Neural progenitor cell (in vitro differentiated cells): Measurements from ENCODE around the gene OTOGL. TPM values are rescaled to one million over a fixed set of nuclear protein-coding genes. Genes with fewer than 3 reads are reported as not detected.

Source experiments
- DNase-seq: peaks from one replicate; pipeline ENCODE4 v3.0.0-alpha.2; 2016; ENCODE audit warnings: low spot score
- H2AFZ ChIP-seq: fragments of 200-600 bp; sonication (generic); replicated peaks from 2 replicates; pipeline ENCODE4 v1.6.1; 2016; ENCODE audit warnings: antibody characterized with exemption
- H3F3A ChIP-seq: fragments of 200-600 bp; sonication (generic); 2 replicates; pipeline ENCODE4 v1.6.1; 2016; ENCODE audit warnings: antibody characterized with exemption, low read depth
- H3K27ac ChIP-seq: fragments of 200-600 bp; sonication (generic); 2 replicates; pipeline ENCODE4 v1.5.1; 2016; ENCODE audit warnings: mild to moderate bottlenecking
- H3K27me3 ChIP-seq: fragments of 200-600 bp; sonication (generic); 2 replicates; pipeline ENCODE4 v1.6.1; 2016; ENCODE audit warnings: mild to moderate bottlenecking, moderate library complexity
- H3K36me3 ChIP-seq: fragments of 200-600 bp; sonication (generic); 2 replicates; pipeline ENCODE4 v1.5.1; 2016
- H3K4me1 ChIP-seq: fragments of 200-600 bp; sonication (generic); 2 replicates; pipeline ENCODE4 v1.6.1; 2016; ENCODE audit warnings: mixed run types
- H3K4me2 ChIP-seq: fragments of 200-600 bp; sonication (generic); 2 replicates; pipeline ENCODE4 v1.6.1; 2016
- H3K4me3 ChIP-seq: fragments of 200-600 bp; sonication (generic); 2 replicates; pipeline ENCODE4 v1.5.1; 2016
- H3K79me2 ChIP-seq: fragments of 200-600 bp; sonication (generic); 2 replicates; pipeline ENCODE4 v1.6.1; 2016; ENCODE audit warnings: low read depth
- H3K9ac ChIP-seq: fragments of 200-600 bp; sonication (generic); 2 replicates; pipeline ENCODE4 v1.6.1; 2016
- H3K9me3 ChIP-seq: fragments of 200-600 bp; sonication (generic); 2 replicates; pipeline ENCODE4 v1.5.1; 2016; ENCODE audit warnings: low read depth
- H4K20me1 ChIP-seq: fragments of 200-600 bp; sonication (generic); 2 replicates; pipeline ENCODE4 v1.6.1; 2016; ENCODE audit warnings: low read depth
- H3K27ac Mint-ChIP-seq: 3 replicates; pipeline ENCODE4 v1.8.0; 2021; ENCODE audit warnings: mixed read lengths
- H3K27me3 Mint-ChIP-seq: 2 replicates; pipeline ENCODE4 v1.8.0; 2022; ENCODE audit warnings: low read depth, mild to moderate bottlenecking, inconsistent platforms, moderate library complexity, mixed read lengths; ENCODE audit not compliant: insufficient read depth
- H3K36me3 Mint-ChIP-seq: 3 replicates; pipeline ENCODE4 v1.8.0; 2021; ENCODE audit warnings: mixed read lengths
- H3K4me1 Mint-ChIP-seq: 3 replicates; pipeline ENCODE4 v1.8.0; 2021; ENCODE audit warnings: mixed read lengths
- H3K4me3 Mint-ChIP-seq: 3 replicates; pipeline ENCODE4 v1.8.0; 2021; ENCODE audit warnings: mild to moderate bottlenecking, moderate library complexity, mixed read lengths
- H3K9me3 Mint-ChIP-seq: 3 replicates; pipeline ENCODE4 v1.8.0; 2020; ENCODE audit warnings: mixed read lengths
- CTCF ChIP-seq: fragments of 200-600 bp; sonication (generic); IDR thresholded peaks from 2 replicates; pipeline ENCODE4 v1.5.1; 2017; ENCODE audit warnings: antibody characterized with exemption, mild to moderate bottlenecking
- EZH2 ChIP-seq: fragments of 200-600 bp; sonication (generic); IDR thresholded peaks from 2 replicates; pipeline ENCODE4 v1.6.1; 2017; ENCODE audit warnings: antibody characterized with exemption, mild to moderate bottlenecking, moderate library complexity
- EZH2phosphoT487 ChIP-seq: fragments of 200-600 bp; sonication (generic); IDR thresholded peaks from 2 replicates; pipeline ENCODE4 v1.6.1; 2017; ENCODE audit warnings: antibody characterized with exemption
- small RNA-seq: library from RNA; depleted of rRNA; stranded (forward); fragments of <200 nt; gene quantifications from one replicate; pipeline ENCODE3, GENCODE V24; 2015
- total RNA-seq: library from RNA; depleted of rRNA; stranded (reverse); fragments of >200 nt; gene quantifications from 2 replicates; pipeline ENCODE4 v1.2.3, GENCODE V29; 2015; ENCODE audit warnings: low replicate concordance

The OTOGL gene
- total RNA-seq, 1 donor from 2014 or later: 0.13 TPM

- Histone ChIP-seq H3K9ac (no peak overlapping the region), H3K4me1 (no peaks in the 10 kb centered on the region), H3K27me3 (no peaks in the 10 kb centered on the region), H3K36me3 (no peaks in the 10 kb centered on the region), H3K4me2 (no peak overlapping the region), H2AFZ (no peak overlapping the region), H3K79me2 (no peaks in the 10 kb centered on the region), H3F3A (no peaks in the 10 kb centered on the region), H4K20me1 (no peaks in the 10 kb centered on the region), H3K9me3 (no peaks in the 10 kb centered on the region), H3K4me3 (no peak overlapping the region), H3K27ac (no peak overlapping the region)
- TF ChIP-seq EZH2: no peak
- TF ChIP-seq CTCF: no peak
- no peak for TF ChIP-seq EZH2phosphoT487
- DNase-seq: no peak
- no peaks in the 10 kb centered on the region for H3K4me1 Mint-ChIP-seq
- H3K4me3 Mint-ChIP-seq: no peak overlapping the region
- no peaks in the 10 kb centered on the region for H3K27me3 Mint-ChIP-seq
- no peak overlapping the region for H3K27ac Mint-ChIP-seq
- no peaks in the 10 kb centered on the region for H3K9me3 Mint-ChIP-seq
- H3K36me3 Mint-ChIP-seq: no peaks in the 10 kb centered on the region
Measured at GRCh38 chr12:80422550-80422949, 323.2 kb downstream of the OTOGL start.

Small RNA genes lying within 50 kb of the gene (small RNA-seq; reads per million reads assigned to genes)
- gene RN7SKP261 (not detected), gene RNU7-106P (not detected)

Other genes with a start within 250 kb of the OTOGL start
- gene PPP1R12A, start 164.4 kb upstream of the OTOGL start, total RNA-seq: 63.2 and 86.7 TPM in 2 replicates